EH (cell line): ENCODE data around the gene KIAA1210.

Experiments used
- DNase-seq: peaks from one replicate; pipeline ENCODE4 v3.0.0-alpha.2; 2015; ENCODE audit warnings: low read depth

The KIAA1210 gene

GRCh38 chrX:119127650-119128049 lies at the start of gene KIAA1210:
KIAA1210 (minus strand) TSS chrX:119127812; CDS start chrX:119123642, 4,170 bp downstream.
- no peak for DNase-seq

- no peak for DNase-seq
These were observed 49.7 kb upstream of the KIAA1210 start for GRCh38 chrX:119177278-119177677.

- DNase-seq, result no peak
These were observed 47.3 kb upstream of the KIAA1210 start for GRCh38 chrX:119174900-119175299.

GRCh38 chrX:119168104-119168503 lies 40.5 kb upstream of the KIAA1210 start:
- DNase-seq, result no peak

DNA sequence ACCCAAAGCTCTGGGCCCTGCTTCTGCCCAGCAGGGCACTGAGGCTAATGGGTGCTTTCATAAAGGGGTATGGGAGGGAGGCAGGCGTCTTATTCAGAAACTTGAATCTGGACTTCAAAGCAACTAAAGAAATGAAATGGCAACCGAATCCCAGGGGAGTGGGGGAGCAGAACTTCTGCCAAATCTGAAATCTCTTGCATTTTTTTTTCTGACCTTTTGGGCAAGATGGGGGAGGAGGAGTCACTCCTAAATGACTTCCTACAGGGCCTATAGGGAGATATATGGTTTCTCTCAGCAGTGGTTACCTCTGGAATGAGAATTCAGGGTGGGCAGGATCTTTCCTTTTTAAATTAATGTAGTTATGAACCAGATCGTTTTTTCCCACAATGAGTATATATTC lies 30.6 kb upstream of the KIAA1210 start:
- no peak for DNase-seq

DNA sequence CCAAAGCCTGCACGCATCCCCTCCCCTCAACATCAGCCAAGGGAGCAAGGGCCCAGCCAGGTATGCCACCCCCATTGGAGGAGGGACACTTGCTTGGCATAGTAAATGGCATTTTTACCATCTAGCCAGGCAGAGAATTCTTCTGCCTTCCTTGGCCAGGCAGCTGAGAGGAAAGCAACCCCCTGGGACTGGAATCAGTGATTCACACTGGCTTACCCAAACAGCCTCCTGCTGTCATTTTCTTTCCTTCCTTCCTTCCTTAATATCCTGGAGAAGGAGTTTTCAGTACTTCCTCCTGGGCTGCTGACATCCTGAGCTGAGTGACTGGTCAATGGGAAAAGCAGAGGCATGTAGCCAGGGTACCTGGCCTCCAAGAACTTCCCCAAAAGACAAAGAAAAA lies 28.6 kb upstream of the KIAA1210 start:
- no peak for DNase-seq

DNA sequence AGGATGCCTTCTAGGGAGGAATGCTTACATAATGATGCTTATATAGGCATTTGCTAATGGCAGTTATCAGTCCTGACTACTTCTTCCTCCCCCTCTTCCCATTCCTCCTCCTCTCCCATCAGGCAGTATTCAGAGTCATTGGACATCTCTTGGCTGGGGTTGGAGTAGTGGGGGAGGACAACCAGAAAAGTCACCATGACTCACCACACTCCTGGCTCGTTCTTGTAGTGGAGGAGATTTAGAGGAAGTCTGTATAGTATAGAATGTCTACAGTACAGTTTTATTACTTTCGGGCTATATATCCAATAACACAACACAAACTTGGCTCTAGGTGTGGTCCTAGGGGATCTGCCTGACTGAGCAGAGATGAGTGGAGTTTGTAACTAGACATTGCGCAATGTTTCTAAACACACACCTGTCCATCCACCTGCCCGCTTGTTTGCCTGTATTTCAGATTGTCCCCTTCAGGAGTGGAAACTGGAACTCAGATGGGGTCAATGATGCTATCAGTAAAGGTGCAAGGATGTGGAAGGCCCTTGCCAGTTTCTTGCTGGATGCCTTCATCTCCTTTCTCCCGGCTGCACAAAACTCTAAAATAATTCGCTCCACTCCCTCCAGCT lies 27.9 kb upstream of the KIAA1210 start:
- peak; percentile 48 for DNase-seq

DNA sequence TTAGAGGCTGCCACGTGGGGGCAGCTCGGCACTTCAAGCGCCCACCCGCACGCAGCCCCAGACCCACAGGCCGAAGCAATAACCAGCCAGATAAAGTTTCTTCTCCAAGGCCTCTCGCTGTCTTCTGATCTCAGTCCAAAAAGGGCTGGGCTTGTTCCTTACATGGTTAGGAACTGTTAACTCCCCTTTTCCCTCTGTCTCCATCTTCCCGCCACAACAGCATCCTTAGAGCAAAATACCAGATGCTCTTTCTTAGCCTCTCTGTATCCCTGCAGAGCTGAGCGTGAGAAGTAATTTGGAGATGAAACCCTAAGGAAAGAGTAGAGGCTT lies 23.4 kb upstream of the KIAA1210 start:
- DNase-seq, result no peak

GRCh38 chrX:119150163-119151050 lies 22.8 kb upstream of the KIAA1210 start:
- no peak for DNase-seq

- DNase-seq, result no peak
These were observed 19.9 kb upstream of the KIAA1210 start for GRCh38 chrX:119147486-119147885.

- peak; percentile 26 for DNase-seq
These were observed 17.6 kb upstream of the KIAA1210 start for GRCh38 chrX:119145241-119145653.

GRCh38 chrX:119134466-119134865 lies 6.9 kb upstream of the KIAA1210 start:
- no peak for DNase-seq

- DNase-seq, result no peak
These were observed 5.3 kb upstream of the KIAA1210 start for GRCh38 chrX:119132961-119133360.

DNA sequence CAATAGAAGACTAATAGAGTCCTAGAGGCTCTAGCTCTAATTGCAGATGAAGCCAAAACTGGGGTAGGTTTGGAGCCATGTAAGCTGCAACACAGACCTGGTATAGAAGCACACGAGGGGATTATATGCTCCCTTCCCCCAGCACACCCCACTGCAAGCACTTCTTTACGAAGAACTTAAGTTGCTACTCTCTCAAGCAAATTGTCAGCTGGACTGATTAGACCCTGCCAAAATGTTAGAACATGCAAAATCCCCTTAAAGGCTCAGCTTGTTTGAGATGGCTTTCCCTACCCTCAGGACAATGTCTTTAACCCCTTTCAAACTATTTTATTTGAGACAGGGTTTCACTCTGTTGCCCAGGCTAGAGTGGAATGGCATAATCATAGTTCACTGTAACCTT lies 4.7 kb upstream of the KIAA1210 start:
- no peak for DNase-seq

DNA sequence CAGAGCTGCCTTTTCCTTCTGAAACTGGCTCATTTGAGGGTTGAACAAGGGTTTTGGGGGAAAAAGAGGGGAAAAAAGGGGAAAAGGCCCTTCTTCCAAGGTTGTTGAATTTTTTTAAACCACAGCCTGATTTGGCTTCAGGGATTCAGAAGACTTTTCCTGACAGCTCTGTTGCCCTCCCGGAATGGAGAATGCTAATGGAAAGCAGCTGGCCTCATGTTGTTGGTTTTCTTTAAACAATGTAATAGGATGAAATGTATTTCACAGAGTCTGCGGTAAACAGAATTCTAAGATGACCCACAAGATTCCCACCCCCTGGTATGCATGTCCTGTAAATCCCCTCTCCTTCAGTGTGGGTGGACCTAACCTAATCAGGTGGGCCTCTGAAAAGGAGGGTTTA lies 3.3 kb upstream of the KIAA1210 start:
- DNase-seq, result no peak

DNA sequence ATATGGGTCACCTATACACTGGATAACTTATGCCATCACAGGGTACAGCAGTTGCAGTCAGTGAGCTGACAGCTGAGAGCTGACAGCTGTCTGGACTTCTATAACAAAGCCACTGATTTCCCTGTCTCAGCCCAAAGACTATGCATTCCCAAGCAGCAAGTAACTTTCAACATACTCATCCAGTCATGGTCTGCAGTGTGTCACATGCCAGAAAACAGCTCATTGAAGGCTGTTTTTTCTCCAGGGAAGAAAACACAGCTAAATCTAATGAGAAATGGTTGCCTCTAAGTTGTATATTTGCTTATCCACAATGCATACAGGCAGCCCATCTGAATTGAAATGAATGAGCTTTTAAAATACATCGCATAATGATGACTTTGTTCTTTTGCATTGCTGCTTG lies 6.3 kb downstream of the KIAA1210 start:
- peak; percentile 0 for DNase-seq

DNA sequence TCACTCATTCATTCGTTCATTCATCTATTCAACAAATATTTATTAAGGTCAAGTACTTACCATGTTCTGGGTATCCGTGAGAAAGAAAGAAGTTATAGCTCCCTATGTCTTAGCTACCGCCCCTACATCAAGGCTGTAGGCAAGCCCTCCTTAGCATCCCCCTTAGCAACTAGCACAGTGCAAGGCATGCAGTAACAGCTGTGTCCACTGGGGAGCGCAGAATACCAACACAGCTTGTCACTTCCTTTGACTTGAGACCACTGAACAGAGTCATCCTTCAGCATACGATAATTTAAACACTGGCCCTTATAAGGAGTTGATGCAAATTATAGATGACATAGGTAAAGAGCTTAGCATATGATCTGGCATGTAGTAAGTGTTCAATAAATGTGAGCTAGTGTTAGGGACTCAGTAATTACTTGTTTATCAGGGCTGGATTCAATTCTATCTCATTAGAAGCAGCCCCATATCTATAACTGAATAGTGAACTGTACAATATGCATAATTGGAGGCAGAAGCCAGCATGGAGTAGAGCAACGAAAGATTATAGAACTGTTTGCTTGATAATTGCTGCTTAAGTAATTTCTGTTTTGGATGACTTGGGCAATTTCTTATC lies 8.7 kb downstream of the KIAA1210 start:
- DNase-seq, result peak; percentile 54

- DNase-seq, result no peak
These were observed 20.4 kb downstream of the KIAA1210 start for GRCh38 chrX:119107206-119107605.

DNA sequence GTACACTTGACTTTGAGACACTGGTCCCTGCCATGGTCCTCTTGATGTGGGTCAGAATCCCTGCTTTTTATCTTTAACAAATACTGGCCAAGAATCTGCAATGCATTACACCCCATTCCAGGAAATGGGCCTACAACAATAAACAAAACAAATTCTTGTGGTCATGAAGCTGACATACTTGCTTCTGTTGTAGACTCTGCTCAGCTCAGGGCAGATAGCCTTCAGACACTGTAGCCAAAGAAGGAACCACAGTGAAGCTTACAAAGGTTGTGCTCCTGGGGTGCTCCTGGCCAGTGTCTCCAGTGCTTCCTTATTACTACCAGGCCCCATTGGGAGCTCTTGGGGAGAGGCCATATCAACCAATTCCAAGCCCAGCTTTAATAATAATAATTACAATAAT lies 21.8 kb downstream of the KIAA1210 start:
- DNase-seq, result peak; percentile 56

GRCh38 chrX:119101168-119101567 lies 26.4 kb downstream of the KIAA1210 start:
- no peak for DNase-seq

DNA sequence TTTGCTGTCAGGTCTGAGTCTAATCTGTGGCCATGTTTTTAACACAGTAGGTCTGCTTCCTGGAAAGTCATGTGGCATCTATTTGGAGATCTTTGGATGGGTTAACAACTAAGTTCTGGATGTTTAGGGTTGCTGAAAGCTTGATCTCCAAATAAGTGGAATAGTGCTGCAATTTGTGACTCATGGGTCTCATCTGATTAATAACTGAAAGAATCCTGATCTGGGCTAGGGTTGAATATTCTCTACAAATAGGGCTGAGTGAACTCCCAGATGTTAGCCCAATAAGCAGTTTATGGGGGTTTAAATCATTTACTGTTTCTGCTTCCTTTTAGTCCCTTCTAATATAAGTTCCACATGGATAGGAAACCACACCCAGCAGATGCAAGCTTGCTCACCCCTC lies 31.7 kb downstream of the KIAA1210 start:
- DNase-seq, result no peak

DNA sequence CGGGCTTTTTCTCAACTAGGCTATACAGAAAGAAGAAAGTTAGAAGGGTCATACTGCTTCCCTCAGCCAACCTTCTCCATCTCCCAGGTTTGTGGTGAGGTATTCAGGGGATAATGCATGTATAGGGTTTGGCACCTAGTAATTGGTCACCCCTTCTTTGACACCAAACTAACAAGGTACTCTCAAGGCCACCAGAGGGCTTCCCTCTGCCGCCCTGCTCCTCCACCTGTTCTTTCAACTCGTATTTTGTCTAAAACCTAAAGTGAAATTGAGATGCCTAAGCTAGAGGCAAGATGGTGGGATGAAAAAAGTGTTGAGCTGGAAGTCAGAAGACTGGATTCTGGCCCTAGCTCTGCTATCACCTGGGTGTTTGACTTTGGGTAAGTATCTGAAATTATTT lies 32.8 kb downstream of the KIAA1210 start:
- no peak for DNase-seq
